Ascending aorta (tissue), 2 donors: ENCODE results near the gene CLDN20. TPM values are rescaled to one million over a fixed set of nuclear protein-coding genes. Genes with fewer than 3 reads are reported as not detected.
"Not testable (repeated sequence)": the region's sequence is repeated elsewhere in the genome, so short reads cannot be mapped to it uniquely, and the experiment has no call there.

Experiments used
- DNase-seq, 2 donors: peaks; one replicate each; pipeline ENCODE4 v3.0.0-alpha.2; 2019; ENCODE audit warnings: low spot score in 2 of 2
- H3K27ac ChIP-seq, 2 donors: fragments of 200-600 bp; sonication (generic); one replicate each; pipeline ENCODE4 v1.5.1; 2016 to 2017; ENCODE audit warnings: mild to moderate bottlenecking in 1 of 2
- H3K27me3 ChIP-seq: fragments of 200-600 bp; sonication (generic); one replicate; pipeline ENCODE4 v1.5.1; 2017
- H3K36me3 ChIP-seq, 2 donors: fragments of 200-600 bp; sonication (generic); one replicate each; pipeline ENCODE4 v1.5.1; 2016
- H3K4me1 ChIP-seq, 2 donors: fragments of 200-600 bp; sonication (generic); one replicate each; pipeline ENCODE4 v1.5.1; 2016 to 2017; ENCODE audit warnings: mild to moderate bottlenecking in 1 of 2
- H3K4me3 ChIP-seq, 2 donors: fragments of 200-600 bp; sonication (generic); one replicate each; pipeline ENCODE4 v1.5.1; 2016 to 2017; ENCODE audit warnings: mild to moderate bottlenecking in 1 of 2
- H3K9me3 ChIP-seq, 2 donors: fragments of 200-600 bp; sonication (generic); one replicate each; pipeline ENCODE4 v1.5.1; 2016
- intact Hi-C: fragments of 100-400 bp; cut with DNase I; formaldehyde crosslinking; loops from one replicate; pipeline ENCODE4 v1.15.1; 2023
- total RNA-seq: library from RNA; depleted of rRNA; stranded (reverse); fragments of >200 nt; gene quantifications from one replicate; pipeline ENCODE4 v1.1.0, GENCODE V29; 2016
- TF ChIP-seq, protein P1 (sequence below), 3 experiments: fragments of 200-600 bp in 2 of 3; fragments of 450-650 bp in 1 of 3; sonication (generic) in 2 of 3; IDR thresholded peaks; one replicate each; pipeline ENCODE4 v1.5.1; 2016 to 2019; ENCODE audit warnings: antibody characterized with exemption in 3 of 3, mild to moderate bottlenecking in 1 of 3, moderate library complexity in 1 of 3

CLDN20 gene
- total RNA-seq, 1 donor from 2014 or later, result not detected

DNA sequence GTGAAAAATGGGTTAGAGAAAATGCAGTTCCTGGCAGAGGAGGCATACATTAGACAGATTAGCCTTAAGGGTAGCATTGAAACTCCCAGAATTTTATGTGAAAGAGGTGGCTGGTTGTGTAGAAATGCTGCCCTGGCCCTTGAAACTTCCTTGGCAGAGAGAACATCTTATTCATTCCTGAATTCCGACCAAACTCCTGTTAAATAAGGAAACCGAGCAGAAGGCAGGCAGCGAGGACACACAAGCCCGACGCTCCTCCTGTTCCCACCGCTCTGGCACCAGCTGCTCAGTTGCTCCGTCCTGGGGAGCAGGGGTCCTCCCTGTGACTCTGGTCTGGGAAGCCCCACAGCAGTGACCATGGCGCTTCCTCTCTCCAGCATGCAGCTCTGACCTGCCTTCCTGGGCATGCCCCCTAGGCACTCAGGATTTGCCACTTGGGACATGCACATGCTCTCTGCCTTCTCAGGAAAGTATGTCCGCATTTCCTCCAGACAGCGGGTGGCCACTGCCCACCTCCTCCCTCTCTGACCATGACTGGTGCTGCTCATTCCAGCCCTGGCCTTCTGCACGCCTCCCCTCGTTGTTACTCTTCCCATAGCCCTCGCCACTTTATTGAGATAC is 35.2 kb upstream of the CLDN20 start:
- no peaks in the 10 kb centered on the region for H3K27me3 ChIP-seq
- DNase-seq, result no peak
- peaks cover 0 to 5% of the 10 kb centered on the region in 2 donors for H3K4me1 ChIP-seq
- H3K27ac ChIP-seq, result peak overlapping the region; percentile 39 to 50
- intact Hi-C loops, result loop anchor here (5.0 kb wide), 1 partner anchor 41 kb away; no protein-coding TSS in a partner anchor
- TF ChIP-seq, protein P1, sequence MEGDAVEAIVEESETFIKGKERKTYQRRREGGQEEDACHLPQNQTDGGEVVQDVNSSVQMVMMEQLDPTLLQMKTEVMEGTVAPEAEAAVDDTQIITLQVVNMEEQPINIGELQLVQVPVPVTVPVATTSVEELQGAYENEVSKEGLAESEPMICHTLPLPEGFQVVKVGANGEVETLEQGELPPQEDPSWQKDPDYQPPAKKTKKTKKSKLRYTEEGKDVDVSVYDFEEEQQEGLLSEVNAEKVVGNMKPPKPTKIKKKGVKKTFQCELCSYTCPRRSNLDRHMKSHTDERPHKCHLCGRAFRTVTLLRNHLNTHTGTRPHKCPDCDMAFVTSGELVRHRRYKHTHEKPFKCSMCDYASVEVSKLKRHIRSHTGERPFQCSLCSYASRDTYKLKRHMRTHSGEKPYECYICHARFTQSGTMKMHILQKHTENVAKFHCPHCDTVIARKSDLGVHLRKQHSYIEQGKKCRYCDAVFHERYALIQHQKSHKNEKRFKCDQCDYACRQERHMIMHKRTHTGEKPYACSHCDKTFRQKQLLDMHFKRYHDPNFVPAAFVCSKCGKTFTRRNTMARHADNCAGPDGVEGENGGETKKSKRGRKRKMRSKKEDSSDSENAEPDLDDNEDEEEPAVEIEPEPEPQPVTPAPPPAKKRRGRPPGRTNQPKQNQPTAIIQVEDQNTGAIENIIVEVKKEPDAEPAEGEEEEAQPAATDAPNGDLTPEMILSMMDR (IDR thresholded peaks at IDR 0.05), result no peak
- H3K4me3 ChIP-seq, result peak overlapping the region; percentile 18 to 48
- H3K9me3 ChIP-seq, result no peaks in the 10 kb centered on the region
- H3K36me3 ChIP-seq, result no peaks in the 10 kb centered on the region

DNA sequence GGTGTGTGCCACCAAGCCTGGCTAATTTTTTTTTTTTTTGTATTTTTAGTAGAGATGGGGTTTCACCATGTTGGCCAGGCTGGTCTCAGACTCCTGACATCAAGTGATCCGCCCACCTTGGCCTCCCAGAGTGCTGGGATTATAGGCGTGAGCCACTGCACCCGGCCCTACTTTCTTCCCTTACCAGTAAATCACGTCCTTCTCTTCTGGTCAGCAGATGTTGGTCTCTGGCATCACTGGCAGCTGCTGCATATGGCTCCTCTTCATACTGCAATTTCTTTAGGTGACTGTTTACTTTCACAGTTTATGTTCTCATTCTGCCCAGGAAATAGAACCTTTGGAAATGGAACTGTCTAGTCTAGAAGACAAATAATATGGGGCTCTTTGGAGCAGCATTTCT is 32.8 kb upstream of the CLDN20 start:
- H3K27ac ChIP-seq, intact Hi-C loops: not testable (repeated sequence)

DNA sequence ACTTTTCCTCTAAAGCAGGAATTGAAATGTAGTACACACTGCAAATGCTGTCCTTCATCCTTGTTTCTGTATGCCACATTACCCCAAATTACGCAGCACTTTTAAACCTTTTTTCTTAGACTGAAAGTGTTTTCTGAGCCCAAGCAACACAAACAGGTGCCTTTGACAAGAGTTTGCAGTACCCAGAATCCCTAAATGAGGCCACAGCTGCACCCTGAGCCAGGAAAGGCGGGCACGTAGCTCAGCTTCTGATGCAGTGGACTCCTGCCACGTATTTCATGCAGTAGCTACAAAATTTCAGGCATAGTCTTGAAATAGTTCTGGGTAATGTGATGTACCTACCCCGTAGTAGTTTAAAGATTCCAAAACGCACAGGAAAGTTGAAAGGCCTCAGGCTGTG is 31.0 kb upstream of the CLDN20 start:
- Histone ChIP-seq H3K9me3 (no peaks in the 10 kb centered on the region), H3K27me3 (no peaks in the 10 kb centered on the region), H3K4me3 (no peak overlapping the region), H3K27ac (no peak overlapping the region), H3K4me1 (peaks cover 0 to 3% of the 10 kb centered on the region in 2 donors), H3K36me3 (no peaks in the 10 kb centered on the region)
- TF ChIP-seq, protein P1 (IDR thresholded peaks at IDR 0.05), result no peak
- DNase-seq, result no peak
- intact Hi-C loops, result no loop called here

More for the DNA sequence above, 32.8 kb upstream of the CLDN20 start:
- not testable (repeated sequence) for H3K4me1 ChIP-seq, H3K4me3 ChIP-seq, DNase-seq, H3K36me3 ChIP-seq, H3K27me3 ChIP-seq, H3K9me3 ChIP-seq

DNA sequence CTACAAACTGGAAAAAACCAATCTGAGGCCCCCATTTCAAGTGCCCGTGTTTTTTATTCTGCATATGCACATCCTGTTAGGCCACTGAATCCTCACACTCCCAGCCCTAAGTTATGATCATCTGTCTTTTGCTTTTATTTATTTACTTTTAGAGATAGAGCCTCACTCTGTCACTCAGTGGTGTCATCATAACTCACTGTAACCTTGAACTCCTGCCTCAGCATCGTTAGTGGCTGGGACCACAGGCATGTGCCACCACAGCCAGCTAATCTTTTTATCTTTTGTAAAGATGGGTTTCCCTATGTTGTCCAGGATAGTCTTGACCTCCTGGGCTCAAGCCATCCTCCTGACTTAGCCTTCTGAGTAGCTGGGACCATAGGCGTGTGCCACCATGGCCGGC is 29.6 kb upstream of the CLDN20 start:
- Histone ChIP-seq H3K27me3 (no peaks in the 10 kb centered on the region), H3K4me3 (no peak overlapping the region), H3K9me3 (no peaks in the 10 kb centered on the region), H3K4me1 (no peaks in the 10 kb centered on the region), H3K27ac (no peak overlapping the region), H3K36me3 (no peaks in the 10 kb centered on the region)
- no peak for DNase-seq
- intact Hi-C loops, result no loop called here
- TF ChIP-seq, protein P1 (IDR thresholded peaks at IDR 0.05), result no peak

DNA sequence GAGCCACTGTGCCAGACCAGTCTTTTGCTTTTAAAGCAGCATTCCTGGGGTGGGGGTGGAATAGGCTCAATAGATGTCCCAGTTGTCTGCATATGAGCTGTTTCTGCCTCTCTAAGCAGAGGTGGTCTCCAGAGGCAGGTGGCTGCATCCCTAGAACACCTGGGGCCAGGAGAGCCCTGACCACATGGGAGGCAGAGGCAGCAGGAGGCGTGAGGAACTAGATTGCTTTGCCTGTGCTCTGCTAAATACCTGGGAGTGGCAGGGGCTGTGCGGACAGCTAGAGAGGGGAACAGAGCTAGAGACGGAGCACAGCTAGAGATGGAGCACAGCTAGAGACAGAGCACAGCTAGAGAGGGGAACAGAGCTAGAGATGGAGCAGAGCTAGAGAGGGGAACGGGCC is 29.1 kb upstream of the CLDN20 start:
- Histone ChIP-seq H3K36me3 (no peaks in the 10 kb centered on the region), H3K27me3 (no peaks in the 10 kb centered on the region), H3K4me1 (no peaks in the 10 kb centered on the region), H3K9me3 (no peaks in the 10 kb centered on the region), H3K27ac (no peak overlapping the region), H3K4me3 (no peak overlapping the region)
- DNase-seq, result no peak
- intact Hi-C loops, result no loop called here
- TF ChIP-seq, protein P1 (IDR thresholded peaks at IDR 0.05), result no peak

DNA sequence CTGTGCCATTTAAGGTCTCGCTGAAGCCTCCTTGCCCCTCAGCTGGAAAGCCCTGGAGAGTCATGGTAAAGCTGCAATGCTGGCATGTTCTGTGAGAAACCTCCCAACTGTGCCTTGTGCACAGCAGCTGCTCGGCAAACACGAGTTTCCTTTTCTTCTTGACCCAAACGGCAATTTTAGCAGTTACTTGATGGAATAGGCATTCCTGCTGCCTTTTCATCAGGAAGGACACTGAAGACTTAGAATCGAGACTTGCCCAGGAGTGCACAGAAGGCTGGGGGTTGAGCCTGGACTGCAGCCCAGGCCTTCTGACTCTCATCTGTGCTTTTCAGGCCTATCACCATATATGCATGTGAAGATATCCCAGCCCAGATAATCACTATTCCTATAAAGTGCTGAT is 28.7 kb upstream of the CLDN20 start:
- no peaks in the 10 kb centered on the region for H3K9me3 ChIP-seq
- TF ChIP-seq, protein P1 (IDR thresholded peaks at IDR 0.05), result no peak
- no peaks in the 10 kb centered on the region for H3K36me3 ChIP-seq
- DNase-seq, result no peak
- H3K27me3 ChIP-seq, result no peaks in the 10 kb centered on the region
- no peaks in the 10 kb centered on the region for H3K4me1 ChIP-seq
- H3K4me3 ChIP-seq, result no peak overlapping the region
- H3K27ac ChIP-seq, result no peak overlapping the region
- intact Hi-C loops, result no loop called here
